ENCODE measurements around the gene CACHD1. TPM values are rescaled to one million over a fixed set of nuclear protein-coding genes. Genes with fewer than 3 reads are reported as not detected.
A peak's percentile ranks its signal among the peaks of the same experiment; 100 is the strongest.

The CACHD1 gene
- total RNA-seq, 1 experiment from 2014 or later: 8.4 TPM

- H3K4me1 ChIP-seq (ENCODE audit: control insufficient read depth in 1 of 2, insufficient read depth in 2 of 2, low read length in 2 of 2): no peaks in the 10 kb centered on the region
- no peak overlapping the region for H3K4me3 ChIP-seq (replicated peaks in 1 of 2; ENCODE audit: low read depth in 1 of 2, low read length in 2 of 2)
- ATAC-seq (0 out of 2 replicates have a peak, but pooled peaks have one; percentile 52), DNase-seq (ENCODE audit: low read depth, low spot score) (no peak)
- intact Hi-C loops (cut with micrococcal nuclease): no loop called here
- H3K9me2 ChIP-seq (ENCODE audit: insufficient read depth): no peaks in the 10 kb centered on the region
- no peak overlapping the region for H3K27ac ChIP-seq (ENCODE audit: low read depth, low read length)
- no peak overlapping the region for H3K4me2 ChIP-seq (ENCODE audit: low read length)
- H2AFZ ChIP-seq (ENCODE audit: low read depth, low read length, poor library complexity, severe bottlenecking): no peak overlapping the region
- H3K27me3 ChIP-seq (ENCODE audit: insufficient read depth, low read length): no peaks in the 10 kb centered on the region
- H3K9ac ChIP-seq (ENCODE audit: low read length): no peak overlapping the region
- CTCF ChIA-PET: no interaction called here
- no peaks in the 10 kb centered on the region for H3K36me3 ChIP-seq (ENCODE audit: control insufficient read depth in 1 of 2, insufficient read depth in 2 of 2, low read length in 2 of 2)
- peak; percentile 39; the same call in 1 of the 2 replicates for TF ChIP-seq RAD21 (IDR thresholded peaks at IDR 0.05; ENCODE audit: low read depth)
- TF ChIP-seq, protein P1, sequence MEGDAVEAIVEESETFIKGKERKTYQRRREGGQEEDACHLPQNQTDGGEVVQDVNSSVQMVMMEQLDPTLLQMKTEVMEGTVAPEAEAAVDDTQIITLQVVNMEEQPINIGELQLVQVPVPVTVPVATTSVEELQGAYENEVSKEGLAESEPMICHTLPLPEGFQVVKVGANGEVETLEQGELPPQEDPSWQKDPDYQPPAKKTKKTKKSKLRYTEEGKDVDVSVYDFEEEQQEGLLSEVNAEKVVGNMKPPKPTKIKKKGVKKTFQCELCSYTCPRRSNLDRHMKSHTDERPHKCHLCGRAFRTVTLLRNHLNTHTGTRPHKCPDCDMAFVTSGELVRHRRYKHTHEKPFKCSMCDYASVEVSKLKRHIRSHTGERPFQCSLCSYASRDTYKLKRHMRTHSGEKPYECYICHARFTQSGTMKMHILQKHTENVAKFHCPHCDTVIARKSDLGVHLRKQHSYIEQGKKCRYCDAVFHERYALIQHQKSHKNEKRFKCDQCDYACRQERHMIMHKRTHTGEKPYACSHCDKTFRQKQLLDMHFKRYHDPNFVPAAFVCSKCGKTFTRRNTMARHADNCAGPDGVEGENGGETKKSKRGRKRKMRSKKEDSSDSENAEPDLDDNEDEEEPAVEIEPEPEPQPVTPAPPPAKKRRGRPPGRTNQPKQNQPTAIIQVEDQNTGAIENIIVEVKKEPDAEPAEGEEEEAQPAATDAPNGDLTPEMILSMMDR (IDR thresholded peaks at IDR 0.05 in 2 of 3, conservative IDR thresholded peaks at IDR 0.05 in 1 of 3; ENCODE audit: borderline replicate concordance in 1 of 3, insufficient read depth in 1 of 3, low read depth in 2 of 3, low read length in 2 of 3): peak; percentile 14 to 46 (median 24); a peak in 2 of 6 replicates
- no peak for TF ChIP-seq TCF7L2 (IDR thresholded peaks at IDR 0.05; ENCODE audit: borderline replicate concordance, extremely low read depth, insufficient read depth, insufficient read length)
- BruUV-seq (replicated peaks): no TSS peak
- POLR2A ChIA-PET: no interaction called here
- H3K9me3 ChIP-seq (ENCODE audit: control insufficient read depth in 1 of 2, insufficient read depth in 1 of 2, low read depth in 1 of 2, low read length in 2 of 2): no peaks in the 10 kb centered on the region
- RAD21 ChIA-PET (ENCODE audit: low non-redundant PET in 1 of 2, low total read pairs in 2 of 2, uncharacterized antibody in 2 of 2, unreplicated experiment in 2 of 2): no interaction called here
- H4K20me1 ChIP-seq (ENCODE audit: insufficient read depth): no peaks in the 10 kb centered on the region
- no peaks in the 10 kb centered on the region for H3K79me2 ChIP-seq (ENCODE audit: insufficient read depth, low read length)
Measured at GRCh38 chr1:64584479-64584878, 114.5 kb downstream of the CACHD1 start.

DNA sequence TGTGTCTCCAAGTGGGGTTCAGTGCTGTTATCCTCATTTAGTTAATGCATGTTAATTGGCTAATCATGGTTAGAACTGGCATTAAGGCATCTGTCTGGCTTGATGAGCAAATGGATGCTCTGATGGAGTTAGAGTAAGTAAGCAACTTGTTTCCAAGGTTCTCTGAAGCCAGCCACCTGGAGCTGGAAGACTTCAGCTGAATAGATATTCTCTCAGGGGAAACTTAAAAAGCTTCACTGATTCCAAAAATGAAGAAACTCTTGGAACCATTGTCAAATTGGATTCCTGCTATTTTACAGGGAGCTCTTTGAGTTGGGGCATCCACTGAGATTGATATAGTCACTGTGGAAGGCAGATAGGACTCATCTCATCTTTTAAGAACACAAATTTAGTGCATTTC, 118.9 kb downstream of the CACHD1 start:
- Histone ChIP-seq H3K9me3 (ENCODE audit: control insufficient read depth in 1 of 2, insufficient read depth in 1 of 2, low read depth in 1 of 2, low read length in 2 of 2) (no peaks in the 10 kb centered on the region), H3K27me3 (ENCODE audit: insufficient read depth, low read length) (no peaks in the 10 kb centered on the region), H4K20me1 (ENCODE audit: insufficient read depth) (no peaks in the 10 kb centered on the region), H3K27ac (ENCODE audit: low read depth, low read length) (no peak overlapping the region), H3K36me3 (ENCODE audit: control insufficient read depth in 1 of 2, insufficient read depth in 2 of 2, low read length in 2 of 2) (no peaks in the 10 kb centered on the region), H3K79me2 (ENCODE audit: insufficient read depth, low read length) (no peaks in the 10 kb centered on the region), H3K4me2 (ENCODE audit: low read length) (no peak overlapping the region), H3K9ac (ENCODE audit: low read length) (no peak overlapping the region), H3K9me2 (ENCODE audit: insufficient read depth) (no peaks in the 10 kb centered on the region), H3K4me1 (ENCODE audit: control insufficient read depth in 1 of 2, insufficient read depth in 2 of 2, low read length in 2 of 2) (no peaks in the 10 kb centered on the region), H2AFZ (ENCODE audit: low read depth, low read length, poor library complexity, severe bottlenecking) (no peak overlapping the region), H3K4me3 (replicated peaks in 1 of 2; ENCODE audit: low read depth in 1 of 2, low read length in 2 of 2) (no peak overlapping the region)
- RAD21 ChIA-PET (ENCODE audit: low non-redundant PET in 1 of 2, low total read pairs in 2 of 2, uncharacterized antibody in 2 of 2, unreplicated experiment in 2 of 2): no interaction called here
- CTCF ChIA-PET: no interaction called here
- TF ChIP-seq EZH2 (IDR thresholded peaks at IDR 0.05) (no peak), SRF (IDR thresholded peaks at IDR 0.05; ENCODE audit: low read depth) (no peak), YY1 (IDR thresholded peaks at IDR 0.05; ENCODE audit: extremely low read depth, insufficient replicate concordance, low read depth, low read length) (no peak)
- TF ChIP-seq, protein P2, sequence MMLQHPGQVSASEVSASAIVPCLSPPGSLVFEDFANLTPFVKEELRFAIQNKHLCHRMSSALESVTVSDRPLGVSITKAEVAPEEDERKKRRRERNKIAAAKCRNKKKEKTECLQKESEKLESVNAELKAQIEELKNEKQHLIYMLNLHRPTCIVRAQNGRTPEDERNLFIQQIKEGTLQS (IDR thresholded peaks at IDR 0.05): no peak
- BruUV-seq (replicated peaks): no TSS peak
- POLR2A ChIA-PET: no interaction called here
- DNase-seq (ENCODE audit: low read depth, low spot score) (no peak), ATAC-seq (no peak)
- intact Hi-C loops (cut with micrococcal nuclease): no loop called here

Measured in HCT116 (cell line).